ENCODE results near the gene TAF11L2.

DNA sequence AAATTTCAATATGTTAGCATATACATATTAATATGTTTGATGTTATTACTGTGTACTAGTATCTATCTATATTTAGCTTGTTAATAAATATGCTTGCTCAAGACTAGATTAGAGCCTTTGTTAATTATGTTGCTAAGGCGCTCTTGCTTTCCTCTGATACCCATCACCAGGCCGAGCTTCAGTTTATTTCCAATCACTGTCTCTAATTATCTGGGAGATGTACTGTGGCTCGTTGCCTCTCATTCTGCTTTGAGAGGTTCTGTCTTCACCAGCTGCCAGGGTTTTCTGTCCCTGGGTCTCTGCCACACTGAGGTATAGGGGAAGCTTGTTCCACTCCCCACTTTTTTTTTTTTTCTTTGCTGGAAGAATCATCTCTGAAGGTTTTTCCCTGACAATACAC, 21.0 kb upstream of the TAF11L2 start:
- TF ChIP-seq EZH2phosphoT487 (IDR thresholded peaks at IDR 0.05; ENCODE audit: borderline replicate concordance, low read length) (no peak), CTCF (conservative IDR thresholded peaks at IDR 0.05; ENCODE audit: low read depth, low read length) (no peak), EZH2 (IDR thresholded peaks at IDR 0.05; ENCODE audit: low read length, unreplicated experiment) (no peak)
